ENCODE measurements around the gene PRR12.
A peak's percentile ranks its signal among the peaks of the same experiment; 100 is the strongest.

PRR12 gene

GRCh38 chr19:49651029-49651819, 60.2 kb downstream of the PRR12 start:
- no peak for DNase-seq

DNA sequence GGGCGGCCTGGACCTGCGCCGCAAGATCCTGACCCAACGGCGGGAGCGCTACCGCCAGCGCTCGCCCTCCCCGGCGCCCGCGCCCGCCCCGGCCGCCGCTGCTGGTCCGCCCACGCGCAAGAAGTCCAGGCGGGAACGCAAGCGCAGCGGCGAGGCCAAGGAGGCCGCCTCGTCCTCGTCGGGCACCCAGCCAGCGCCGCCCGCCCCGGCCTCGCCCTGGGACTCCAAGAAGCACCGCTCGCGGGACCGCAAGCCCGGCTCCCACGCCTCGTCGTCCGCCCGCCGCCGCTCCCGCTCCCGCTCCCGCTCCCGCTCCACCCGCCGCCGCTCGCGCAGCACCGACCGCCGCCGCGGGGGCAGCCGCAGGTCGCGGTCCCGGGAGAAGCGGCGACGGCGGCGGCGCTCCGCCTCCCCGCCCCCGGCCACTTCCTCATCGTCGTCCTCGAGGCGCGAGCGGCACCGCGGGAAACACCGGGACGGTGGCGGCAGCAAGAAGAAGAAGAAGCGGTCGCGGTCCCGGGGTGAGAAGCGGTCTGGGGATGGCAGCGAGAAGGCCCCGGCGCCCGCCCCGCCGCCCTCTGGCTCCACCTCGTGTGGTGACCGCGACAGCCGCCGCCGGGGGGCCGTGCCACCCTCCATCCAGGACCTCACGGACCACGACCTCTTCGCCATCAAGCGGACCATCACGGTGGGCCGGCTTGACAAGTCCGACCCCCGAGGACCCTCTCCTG, 61.0 kb downstream of the PRR12 start:
- no peak for DNase-seq

DNA sequence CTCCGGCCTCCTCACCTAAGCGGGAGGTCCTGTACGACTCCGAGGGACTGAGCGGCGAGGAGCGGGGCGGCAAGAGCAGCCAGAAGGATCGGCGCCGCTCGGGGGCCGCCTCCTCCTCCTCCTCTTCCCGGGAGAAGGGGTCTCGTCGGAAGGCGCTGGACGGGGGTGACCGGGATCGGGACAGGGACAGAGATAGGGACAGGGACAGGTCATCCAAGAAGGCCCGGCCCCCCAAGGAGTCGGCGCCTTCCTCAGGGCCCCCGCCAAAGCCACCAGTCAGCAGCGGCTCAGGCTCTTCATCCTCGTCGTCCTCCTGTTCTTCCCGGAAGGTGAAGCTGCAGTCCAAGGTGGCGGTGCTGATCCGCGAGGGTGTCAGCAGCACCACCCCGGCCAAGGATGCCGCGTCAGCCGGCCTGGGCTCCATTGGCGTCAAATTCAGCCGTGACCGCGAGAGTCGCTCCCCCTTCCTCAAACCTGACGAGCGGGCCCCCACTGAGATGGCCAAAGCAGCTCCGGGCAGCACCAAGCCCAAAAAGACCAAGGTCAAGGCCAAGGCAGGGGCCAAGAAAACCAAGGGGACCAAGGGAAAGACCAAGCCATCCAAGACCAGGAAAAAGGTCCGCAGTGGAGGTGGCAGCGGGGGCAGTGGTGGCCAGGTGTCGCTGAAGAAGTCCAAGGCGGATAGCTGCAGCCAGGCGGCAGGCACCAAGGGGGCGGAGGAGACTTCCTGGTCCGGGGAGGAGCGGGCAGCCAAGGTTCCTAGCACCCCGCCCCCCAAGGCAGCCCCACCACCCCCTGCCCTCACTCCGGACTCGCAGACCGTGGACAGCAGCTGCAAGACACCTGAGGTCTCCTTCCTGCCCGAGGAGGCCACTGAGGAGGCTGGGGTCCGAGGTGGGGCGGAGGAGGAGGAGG, 61.8 kb downstream of the PRR12 start:
- DNase-seq = no peak

DNA sequence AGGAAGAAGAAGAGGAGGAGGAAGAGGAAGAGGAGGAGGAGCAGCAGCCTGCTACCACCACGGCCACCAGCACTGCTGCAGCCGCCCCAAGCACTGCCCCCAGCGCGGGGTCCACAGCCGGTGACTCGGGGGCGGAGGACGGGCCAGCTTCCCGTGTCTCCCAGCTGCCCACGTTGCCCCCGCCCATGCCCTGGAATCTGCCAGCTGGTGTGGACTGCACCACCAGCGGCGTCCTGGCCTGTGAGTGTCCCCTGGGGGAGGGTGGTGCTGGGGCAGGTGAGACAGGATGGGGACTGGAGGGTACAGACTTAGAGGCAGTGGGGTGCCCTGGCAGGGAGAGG, 62.5 kb downstream of the PRR12 start:
- DNase-seq = no peak

- DNase-seq = no peak
Measured at GRCh38 chr19:49654581-49654980, 63.6 kb downstream of the PRR12 start.

DNA sequence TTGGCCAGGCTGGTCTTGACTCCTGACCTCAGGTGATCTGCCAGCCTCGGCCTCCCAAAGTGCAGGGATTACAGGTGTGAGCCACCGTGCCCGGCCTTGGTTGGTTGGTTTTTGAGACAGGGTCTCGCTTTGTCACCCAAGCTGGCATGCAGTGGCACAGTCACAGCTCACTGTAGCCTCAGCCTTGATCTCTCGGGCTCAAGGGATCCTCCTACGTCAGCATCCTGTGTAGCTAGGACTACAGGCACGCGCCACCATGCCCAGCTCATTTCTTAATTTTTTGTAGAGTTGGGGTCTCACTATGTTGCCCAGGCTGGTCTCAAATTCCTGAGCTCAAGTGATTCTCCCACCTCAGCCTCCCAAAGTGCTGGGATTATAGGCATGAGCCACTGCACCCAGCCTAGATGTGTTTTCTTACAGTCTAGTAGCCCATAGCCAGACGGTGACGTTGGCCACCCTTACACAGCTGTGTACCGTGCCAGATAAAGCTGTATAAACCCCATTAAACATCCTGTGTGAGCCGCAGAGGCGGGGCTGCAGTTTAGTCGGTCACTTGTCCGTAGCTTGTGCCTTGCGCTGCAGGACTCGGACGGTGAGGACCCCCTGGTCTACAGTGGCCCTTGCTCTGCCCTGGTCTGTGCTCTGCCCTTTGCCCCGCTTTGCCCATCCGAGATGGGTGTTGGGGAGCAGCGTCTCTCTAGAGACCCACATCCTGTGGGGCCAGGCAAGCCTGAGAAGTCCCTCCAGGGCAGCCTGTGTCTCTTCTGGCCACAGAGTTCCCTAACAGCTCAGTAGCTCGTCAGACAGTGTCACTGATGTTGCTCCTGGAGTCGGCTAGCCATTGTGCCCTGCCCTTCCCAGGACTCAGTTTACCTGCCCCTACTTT, 64.8 kb downstream of the PRR12 start:
- no peak for DNase-seq

DNA sequence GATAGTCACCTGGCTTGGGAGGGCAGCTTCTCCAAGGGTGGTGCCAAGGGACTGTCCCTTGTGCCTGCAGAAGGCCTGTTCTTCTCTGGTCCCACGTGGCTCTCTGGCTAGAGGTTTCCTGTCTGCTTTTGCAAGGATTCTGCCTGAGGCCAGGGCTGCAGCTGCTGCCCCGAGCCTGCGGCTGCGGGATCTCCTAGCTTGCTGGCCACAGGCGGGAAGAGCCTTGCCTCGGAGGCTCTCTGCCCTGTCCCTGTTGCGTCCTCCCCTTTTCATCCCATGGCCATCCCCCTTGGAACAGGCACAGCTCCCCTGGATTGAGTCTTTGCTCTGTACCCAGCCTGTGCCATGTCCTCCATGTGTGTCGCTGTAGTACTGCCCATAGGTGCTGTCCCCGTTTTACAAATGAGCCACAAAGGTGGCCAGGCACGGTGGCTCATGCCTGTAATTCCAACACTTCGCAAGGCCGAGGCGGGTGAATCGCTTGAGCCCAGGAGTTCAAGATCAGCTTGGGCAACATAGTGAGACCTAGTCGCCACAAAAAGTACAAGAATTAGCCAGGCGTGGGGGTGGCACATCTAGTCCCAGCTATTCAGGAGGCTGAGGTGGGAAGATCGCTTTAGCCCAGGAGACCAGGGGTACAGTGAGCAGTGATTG, 65.6 kb downstream of the PRR12 start:
- no peak for DNase-seq

DNA sequence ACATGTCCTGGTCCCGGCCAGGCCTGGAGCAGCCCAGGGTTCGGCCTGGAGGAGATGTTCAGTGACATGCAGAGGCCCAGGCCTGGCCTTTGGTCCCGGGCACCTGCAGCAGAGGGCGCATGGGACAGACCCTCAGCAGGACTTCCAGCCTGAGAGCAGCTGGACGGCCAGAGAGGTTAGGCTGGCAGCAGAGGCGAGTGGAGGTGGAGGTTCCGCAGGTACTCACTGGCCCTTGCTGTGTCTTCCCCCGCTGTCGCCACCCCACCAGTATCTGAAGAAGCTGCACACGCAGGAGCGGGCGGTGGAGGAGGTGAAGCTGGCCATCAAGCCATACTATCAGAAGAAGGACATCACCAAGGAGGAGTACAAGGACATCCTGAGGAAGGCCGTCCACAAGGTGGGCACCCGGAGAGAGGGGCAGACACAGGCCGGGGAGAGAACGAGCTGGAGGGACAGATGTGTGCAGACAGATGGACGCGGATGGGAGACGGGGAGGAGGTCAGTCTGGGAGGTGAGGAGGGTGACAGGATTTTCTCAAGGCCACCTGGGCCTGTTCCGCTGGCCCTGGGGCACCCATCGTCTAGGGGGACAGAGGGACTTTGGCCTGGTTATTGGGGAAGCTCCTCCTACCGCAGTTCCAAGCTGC, 66.6 kb downstream of the PRR12 start:
- DNase-seq = no peak

DNA sequence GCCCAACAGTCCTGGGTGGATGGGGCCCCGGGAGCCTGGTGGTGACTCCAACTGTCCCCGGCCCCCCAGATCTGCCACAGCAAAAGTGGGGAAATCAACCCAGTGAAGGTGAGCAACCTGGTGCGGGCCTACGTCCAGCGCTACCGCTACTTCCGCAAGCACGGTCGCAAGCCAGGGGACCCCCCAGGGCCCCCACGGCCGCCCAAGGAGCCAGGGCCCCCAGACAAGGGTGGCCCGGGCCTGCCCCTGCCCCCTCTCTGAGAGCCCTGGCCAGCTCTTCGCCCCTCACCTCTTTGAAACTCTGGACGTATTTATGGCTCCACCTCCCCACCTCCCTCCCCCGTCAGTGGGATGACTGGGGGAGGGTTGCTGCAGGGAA, 67.1 kb downstream of the PRR12 start:
- no peak for DNase-seq

GRCh38 chr19:49658566-49659442, 67.8 kb downstream of the PRR12 start:
- no peak for DNase-seq

- DNase-seq = no peak
Measured at GRCh38 chr19:49660338-49660961, 69.5 kb downstream of the PRR12 start.

DNA sequence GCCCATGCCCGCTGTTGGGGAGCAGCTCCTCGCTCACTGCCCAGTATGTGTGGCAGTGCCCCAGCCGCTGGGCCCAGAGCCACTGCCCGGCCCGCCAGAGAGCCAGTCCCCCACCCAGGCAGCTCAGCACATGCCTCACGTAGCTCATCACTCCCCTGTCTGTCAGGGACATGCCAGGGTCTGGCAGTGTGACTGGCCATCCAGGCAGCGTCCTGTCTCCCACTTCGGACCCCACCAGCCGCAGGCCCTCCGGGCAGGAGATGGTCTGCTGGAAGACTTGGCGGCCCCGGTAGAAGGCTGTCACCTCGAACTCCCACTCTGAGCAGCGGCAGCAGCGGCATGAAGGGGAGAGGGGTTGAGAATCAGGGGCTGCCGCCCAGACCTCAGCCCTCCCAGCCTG, 71.0 kb downstream of the PRR12 start:
- no peak for DNase-seq

- DNase-seq = no peak
Measured at GRCh38 chr19:49663224-49663623, 72.2 kb downstream of the PRR12 start.

DNA sequence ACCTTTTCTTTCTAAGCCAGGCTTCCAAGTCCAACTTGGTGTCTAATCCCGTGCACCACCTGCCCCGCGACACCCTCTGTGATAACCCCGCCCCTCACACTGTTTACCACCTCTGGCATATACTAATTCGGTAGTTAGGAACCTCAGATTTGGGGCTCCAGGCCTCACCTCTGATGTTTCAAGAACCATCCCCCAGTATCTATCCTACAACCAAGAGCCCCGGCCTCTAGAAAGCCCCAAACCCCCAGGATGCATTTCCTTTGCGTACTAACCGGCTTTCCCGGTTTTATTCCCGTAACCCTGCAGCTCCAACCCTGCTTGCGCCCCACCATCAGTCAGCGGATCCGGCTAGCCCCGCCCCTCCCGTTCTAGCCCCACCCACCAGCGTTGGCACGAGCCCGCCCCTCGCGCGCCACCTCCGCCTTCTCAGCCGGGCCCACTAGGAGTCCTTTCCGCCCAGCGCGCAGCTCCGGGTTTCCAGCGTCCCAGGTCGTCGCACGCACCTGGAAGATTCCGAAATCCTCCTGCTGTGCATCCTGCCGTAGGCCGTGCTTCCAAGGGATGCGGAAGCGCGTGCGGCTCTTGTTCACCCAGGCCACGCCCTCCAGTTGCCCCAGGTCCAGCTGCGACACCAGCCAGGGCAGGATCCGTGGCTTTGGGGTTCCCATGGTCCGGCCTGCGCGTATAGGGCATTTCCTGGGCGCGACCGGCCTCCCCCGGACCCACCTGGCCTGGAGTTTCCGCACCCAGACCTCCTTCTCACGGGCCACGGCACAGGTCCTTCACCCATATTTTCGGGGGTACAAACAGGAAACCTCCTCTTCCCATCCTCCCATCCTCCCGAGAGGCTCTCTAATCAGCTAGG, 73.4 kb downstream of the PRR12 start:
- DNase-seq = peak; percentile 72

DNA sequence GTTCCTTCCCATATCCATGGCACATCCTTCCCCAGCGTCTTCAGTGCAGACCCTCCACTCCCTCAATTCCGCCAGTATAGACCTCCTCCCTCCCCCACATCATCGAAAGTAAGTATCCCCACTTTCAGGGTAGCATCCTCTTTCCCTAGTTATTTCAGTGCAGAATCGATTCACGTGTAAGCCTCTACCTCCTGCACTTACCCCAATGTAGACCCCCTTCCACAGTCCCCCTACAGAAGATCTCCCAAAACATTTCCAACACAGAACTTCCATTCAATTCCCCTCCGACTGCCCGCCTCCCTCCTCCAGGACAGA, 74.0 kb downstream of the PRR12 start:
- DNase-seq = no peak

- peak; percentile 98 for DNase-seq
Measured at GRCh38 chr19:49665351-49666119, 74.6 kb downstream of the PRR12 start, which contains the start of the genes BCL2L12 and IRF3. Gene BCL2L12, plus strand, starts transcription at chr19:49665933. Its CDS starts 760 bp downstream, at chr19:49666693. Gene IRF3, minus strand, starts transcription at chr19:49665857. Its CDS starts 1,019 bp downstream, at chr19:49664838.

DNA sequence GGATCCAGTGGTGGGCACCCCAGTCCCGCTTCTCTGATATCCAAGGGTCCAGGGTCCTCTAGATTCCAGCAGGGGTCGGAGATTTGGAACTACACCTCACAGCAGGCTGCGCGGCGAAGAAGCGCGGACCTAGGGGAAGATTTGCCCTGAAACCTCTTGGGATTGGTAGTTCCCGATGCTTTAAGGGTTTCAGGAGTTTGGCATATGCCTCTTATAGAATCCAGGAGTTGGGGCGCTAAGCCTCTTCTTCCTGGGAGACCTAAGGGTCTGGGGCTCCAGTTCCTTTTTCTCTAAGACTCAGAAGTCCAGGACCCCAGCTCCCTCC, 75.1 kb downstream of the PRR12 start:
- DNase-seq = peak; percentile 7

GRCh38 chr19:49667473-49667872, 76.5 kb downstream of the PRR12 start:
- no peak for DNase-seq

All from inflammatory macrophage treated with lipopolysaccharide for 4 hours (primary cell).